ENCODE results near the gene ITGB8. TPM values are rescaled to one million over a fixed set of nuclear protein-coding genes. Genes with fewer than 3 reads are reported as not detected.

ITGB8 gene
- total and polyA plus RNA-seq, 2 experiments from 2014 or later, result 0.71 to 3.0 TPM

DNA sequence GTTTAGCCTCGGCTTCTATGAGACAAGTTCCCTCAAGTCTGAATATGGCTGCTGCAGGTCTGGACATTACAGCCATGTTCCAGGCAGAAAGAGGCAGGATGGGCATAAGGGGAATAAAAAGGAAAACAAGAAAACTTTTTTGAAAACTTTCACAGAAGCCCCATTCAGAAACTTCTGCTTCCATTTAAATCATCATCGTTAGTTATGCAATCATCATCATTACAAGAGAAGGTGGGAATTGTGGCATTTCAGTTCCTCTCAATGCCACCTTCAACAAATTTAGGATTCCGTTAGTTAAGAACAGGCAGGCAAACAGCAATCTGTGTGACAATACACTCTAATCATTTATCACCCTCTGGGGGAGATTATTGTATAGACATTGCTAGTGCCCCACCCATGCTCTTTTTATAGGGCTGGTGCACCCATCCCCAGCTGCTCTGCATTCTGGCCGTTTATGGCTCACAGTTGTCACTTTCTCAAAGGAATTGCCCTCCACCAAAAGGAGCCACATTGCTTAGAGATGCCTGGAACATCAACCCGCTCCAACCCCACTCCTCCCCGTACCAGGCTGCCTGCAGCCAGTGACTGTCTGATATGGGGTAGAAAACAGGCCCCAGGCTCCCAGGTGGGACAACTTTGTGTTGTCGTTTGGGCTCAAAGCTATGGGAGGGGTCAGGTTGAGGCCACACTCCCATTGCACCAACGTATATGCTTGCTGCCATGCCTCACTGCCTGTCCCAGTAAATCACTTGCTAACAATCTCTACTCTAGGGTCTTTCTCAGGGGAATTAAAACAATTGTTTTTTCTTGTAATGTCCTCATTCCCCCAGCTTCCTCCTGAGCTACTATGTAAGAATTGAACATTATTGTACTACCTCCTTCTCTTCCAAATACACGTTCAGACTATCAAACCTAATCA, 24.2 kb downstream of the ITGB8 start:
- ATAC-seq, result peak; percentile 45; the same call in 2 of the 3 replicates
- H3K4me1 Mint-ChIP-seq, result peaks cover 7% of the 10 kb centered on the region; the same call in 2 of the 3 replicates
- H3K79me2 ChIP-seq (replicated peaks; ENCODE audit: insufficient read depth), result no peaks in the 10 kb centered on the region

More for the DNA sequence above, 24.2 kb downstream of the ITGB8 start:
- no peak overlapping the region; the same call in 1 of the 2 replicates for H2AFZ ChIP-seq
- no peak overlapping the region for H3K4me2 ChIP-seq
- H3K27me3 ChIP-seq (ENCODE audit: insufficient read depth), result no peaks in the 10 kb centered on the region
- no peak for DNase-seq (ENCODE audit: low spot score)
- no peak overlapping the region for H3K4me3 ChIP-seq
- no peaks in the 10 kb centered on the region for H3K9me2 ChIP-seq (ENCODE audit: insufficient read depth)
- TF ChIP-seq POLR2AphosphoS5 (IDR thresholded peaks at IDR 0.05; ENCODE audit: low read depth), result no peak
- TF ChIP-seq CREB1 (CRISPR knock-in tag; IDR thresholded peaks at IDR 0.05; ENCODE audit: low read depth), result no peak
- no peak for TF ChIP-seq ZNF114 (CRISPR knock-in tag; IDR thresholded peaks at IDR 0.05)
- no peak for TF ChIP-seq ZNF462 (CRISPR knock-in tag; IDR thresholded peaks at IDR 0.05)
- TF ChIP-seq NANOG (IDR thresholded peaks at IDR 0.05; ENCODE audit: borderline replicate concordance), result no peak
- no peak for TF ChIP-seq STAT1 (IDR thresholded peaks at IDR 0.05; ENCODE audit: unreplicated experiment)
- no peak overlapping the region for H3K27ac ChIP-seq (ENCODE audit: low read depth)
- H4K20me1 ChIP-seq (replicated peaks; ENCODE audit: insufficient read depth), result no peaks in the 10 kb centered on the region
- Mint-ChIP-seq H3K27ac (no peak overlapping the region), H3K4me3 (no peak overlapping the region), H3K9me3 (no peaks in the 10 kb centered on the region), H3K36me3 (ENCODE audit: low read depth) (no peaks in the 10 kb centered on the region), H3K27me3 (ENCODE audit: insufficient read depth, low read depth, poor library complexity) (peaks cover 2% of the 10 kb centered on the region)
- H3F3A ChIP-seq (replicated peaks; ENCODE audit: low read depth), result no peaks in the 10 kb centered on the region
- no peaks in the 10 kb centered on the region; the same call in 1 of the 2 replicates for H3K4me1 ChIP-seq (ENCODE audit: insufficient read depth)
- no peaks in the 10 kb centered on the region for H3K36me3 ChIP-seq (ENCODE audit: insufficient read depth)

Data from GM23338 (cell line).